Activated naive CD4-positive, alpha-beta T cell treated with anti-CD3 and anti-CD28 coated beads for 36 hours (primary cell): Measurements from ENCODE around the gene RAC3. TPM values are rescaled to one million over a fixed set of nuclear protein-coding genes. Genes with fewer than 3 reads are reported as not detected.
"Not testable (repeated sequence)": the region's sequence is repeated elsewhere in the genome, so short reads cannot be mapped to it uniquely, and the experiment has no call there.

Experiments used
- CTCF ChIA-PET: fragments of 350-600 bp; sonication (Branson Sonifier 250); formaldehyde crosslinking; loops from one replicate; lab custom pipeline; 2021; ENCODE audit warnings: antibody characterized with exemption; lab: Charles Lee
- DNase-seq: peaks from one replicate; pipeline ENCODE4 v3.0.0-alpha.2; 2020
- H3K27ac Mint-ChIP-seq: one replicate; pipeline ENCODE4 v1.8.0; 2021; ENCODE audit warnings: mild to moderate bottlenecking, mixed read lengths
- H3K27me3 Mint-ChIP-seq: one replicate; pipeline ENCODE4 v1.8.0; 2021; ENCODE audit warnings: low read depth, mixed read lengths
- H3K36me3 Mint-ChIP-seq: one replicate; pipeline ENCODE4 v1.8.0; 2021; ENCODE audit warnings: low read depth, mixed read lengths
- H3K4me1 Mint-ChIP-seq: one replicate; pipeline ENCODE4 v1.8.0; 2021; ENCODE audit warnings: low read depth, mixed read lengths
- H3K4me3 Mint-ChIP-seq: one replicate; pipeline ENCODE4 v1.8.0; 2021; ENCODE audit warnings: mild to moderate bottlenecking, moderate library complexity, mixed read lengths
- H3K9me3 Mint-ChIP-seq: one replicate; pipeline ENCODE4 v1.8.0; 2021; ENCODE audit warnings: mixed read lengths
- intact Hi-C: fragments of 100-400 bp; cut with micrococcal nuclease; formaldehyde crosslinking; loops from one replicate; pipeline ENCODE4 v1.15.1; 2023
- total RNA-seq, 2 experiments: library from RNA; stranded (reverse); gene quantifications; one replicate each; pipeline ENCODE4 v1.2.3, GENCODE V29; 2021

Gene RAC3
- total RNA-seq, 2 experiments from 2014 or later: 4.5 to 4.8 TPM

GRCh38 chr17:82035488-82035887 lies 4.0 kb downstream of the RAC3 start:
- Mint-ChIP-seq H3K4me3 (peak overlapping the region; percentile 85), H3K36me3 (peaks cover 2% of the 10 kb centered on the region), H3K4me1 (peaks cover 22% of the 10 kb centered on the region), H3K27ac (no peak overlapping the region), H3K9me3 (no peaks in the 10 kb centered on the region), H3K27me3 (no peaks in the 10 kb centered on the region)
- intact Hi-C loops: loop anchor here (10.0 kb wide), 1 partner anchor 319 kb away; the partner anchor contains the start of gene TEX19
- CTCF ChIA-PET: interaction anchor here (2.1 kb wide), 1 partner anchor 76 kb away, joined by 7 read pairs; no protein-coding TSS in a partner anchor
- DNase-seq: no peak

GRCh38 chr17:82035956-82036633 lies 4.6 kb downstream of the RAC3 start:
- no peak overlapping the region for H3K27ac Mint-ChIP-seq
- H3K27me3 Mint-ChIP-seq: no peaks in the 10 kb centered on the region
- CTCF ChIA-PET: interaction anchor here (1.6 to 2.1 kb wide), 2 partner anchors 14 to 77 kb away, joined by 3 to 7 read pairs; no protein-coding TSS in a partner anchor
- peaks cover 2% of the 10 kb centered on the region for H3K36me3 Mint-ChIP-seq
- no peaks in the 10 kb centered on the region for H3K9me3 Mint-ChIP-seq
- intact Hi-C loops: loop anchor here (10.0 kb wide), 1 partner anchor 319 kb away; the partner anchor contains the start of gene TEX19
- H3K4me3 Mint-ChIP-seq: peak overlapping the region; percentile 85
- DNase-seq: no peak
- H3K4me1 Mint-ChIP-seq: peaks cover 22% of the 10 kb centered on the region

GRCh38 chr17:82036634-82037091 lies 5.2 kb downstream of the RAC3 start:
- Mint-ChIP-seq H3K27ac (no peak overlapping the region), H3K36me3 (peaks cover 2% of the 10 kb centered on the region), H3K4me3 (peak overlapping the region; percentile 85), H3K4me1 (peaks cover 22% of the 10 kb centered on the region), H3K9me3 (no peaks in the 10 kb centered on the region), H3K27me3 (no peaks in the 10 kb centered on the region)
- no peak for DNase-seq
- intact Hi-C loops: loop anchor here (1.0 to 10.0 kb wide), 3 partner anchors 13 to 318 kb away; partner anchors contain the start of genes FASN, LRRC45 and TEX19
- CTCF ChIA-PET: interaction anchor here (1.6 kb wide), 1 partner anchor 15 kb away, joined by 3 read pairs; no protein-coding TSS in a partner anchor

GRCh38 chr17:82037092-82037888 lies 5.8 kb downstream of the RAC3 start, which contains the start of gene DCXR:
Gene DCXR, minus strand, starts transcription at chr17:82037697. Its CDS starts 15 bp downstream, at chr17:82037682.
- peak; percentile 96 for DNase-seq
- Mint-ChIP-seq H3K4me3 (peak within 1 kb of the TSS; percentile 85), H3K27ac (peak within 1 kb of the TSS; percentile 82), H3K9me3 (no peaks in the 10 kb centered on the region), H3K4me1 (peaks cover 22% of the 10 kb centered on the region), H3K27me3 (no peaks in the 10 kb centered on the region), H3K36me3 (peaks cover 2% of the 10 kb centered on the region)
- CTCF ChIA-PET: interaction anchor here (0.6 to 1.6 kb wide), 14 partner anchors 9 to 448 kb away, joined by 3 to 6 read pairs (median 4); partner anchors contain the start of genes CENPX and LRRC45
- intact Hi-C loops: loop anchor here (1.0 to 10.0 kb wide), 3 partner anchors 14 to 318 kb away; partner anchors contain the start of genes FASN, LRRC45 and TEX19

GRCh38 chr17:82037889-82038195 lies 6.4 kb downstream of the RAC3 start:
- CTCF ChIA-PET: interaction anchor here (0.6 to 1.6 kb wide), 14 partner anchors 9 to 448 kb away, joined by 3 to 6 read pairs (median 4); partner anchors contain the start of genes CENPX and LRRC45
- Mint-ChIP-seq H3K27ac (peak overlapping the region; percentile 82), H3K4me3 (peak overlapping the region; percentile 85), H3K36me3 (peaks cover 2% of the 10 kb centered on the region), H3K27me3 (no peaks in the 10 kb centered on the region), H3K9me3 (no peaks in the 10 kb centered on the region), H3K4me1 (peaks cover 22% of the 10 kb centered on the region)
- no peak for DNase-seq
- intact Hi-C loops: loop anchor here (1.0 to 10.0 kb wide), 3 partner anchors 15 to 317 kb away; partner anchors contain the start of genes FASN, LRRC45 and TEX19

- H3K4me3 Mint-ChIP-seq, DNase-seq, H3K27me3 Mint-ChIP-seq, H3K9me3 Mint-ChIP-seq, CTCF ChIA-PET, H3K36me3 Mint-ChIP-seq, H3K27ac Mint-ChIP-seq: not testable (repeated sequence)
- peaks cover 22% of the 10 kb centered on the region for H3K4me1 Mint-ChIP-seq
- intact Hi-C loops: loop anchor here (10.0 kb wide), 1 partner anchor 316 kb away; the partner anchor contains the start of gene TEX19
Observed at GRCh38 chr17:82038796-82039409, 7.4 kb downstream of the RAC3 start.

- intact Hi-C loops: loop anchor here (10.0 kb wide), 1 partner anchor 315 kb away; the partner anchor contains the start of gene TEX19
- no peak for DNase-seq
- no peak overlapping the region for H3K4me3 Mint-ChIP-seq
- peaks cover 2% of the 10 kb centered on the region for H3K36me3 Mint-ChIP-seq
- no peak overlapping the region for H3K27ac Mint-ChIP-seq
- H3K27me3 Mint-ChIP-seq: no peaks in the 10 kb centered on the region
- H3K4me1 Mint-ChIP-seq: peaks cover 22% of the 10 kb centered on the region
- H3K9me3 Mint-ChIP-seq: no peaks in the 10 kb centered on the region
- CTCF ChIA-PET: interaction anchor here (2.0 kb wide), 1 partner anchor 9 kb away, joined by 7 read pairs; the partner anchor contains the start of gene RAC3
Observed at GRCh38 chr17:82039695-82040299, 8.3 kb downstream of the RAC3 start.

- Mint-ChIP-seq H3K27ac (no peak overlapping the region), H3K4me1 (peaks cover 14% of the 10 kb centered on the region), H3K36me3 (no peaks in the 10 kb centered on the region), H3K27me3 (no peaks in the 10 kb centered on the region), H3K4me3 (no peak overlapping the region), H3K9me3 (no peaks in the 10 kb centered on the region)
- CTCF ChIA-PET: interaction anchor here (2.0 kb wide), 1 partner anchor 11 kb away, joined by 7 read pairs; the partner anchor contains the start of gene RAC3
- intact Hi-C loops: no loop called here
- DNase-seq: no peak
Observed at GRCh38 chr17:82041144-82041814, 9.8 kb downstream of the RAC3 start.

GRCh38 chr17:82042649-82043048 lies 11.2 kb downstream of the RAC3 start:
- CTCF ChIA-PET: interaction anchor here (0.6 kb wide), 1 partner anchor 12 kb away, joined by 3 read pairs; no protein-coding TSS in a partner anchor
- Mint-ChIP-seq H3K9me3 (no peaks in the 10 kb centered on the region), H3K27ac (no peak overlapping the region), H3K4me1 (peaks cover 10% of the 10 kb centered on the region), H3K36me3 (peaks cover 3% of the 10 kb centered on the region), H3K4me3 (no peak overlapping the region), H3K27me3 (no peaks in the 10 kb centered on the region)
- DNase-seq: no peak
- intact Hi-C loops: no loop called here

- no peak for DNase-seq
- no peaks in the 10 kb centered on the region for H3K27me3 Mint-ChIP-seq
- H3K36me3 Mint-ChIP-seq: peaks cover 3% of the 10 kb centered on the region
- CTCF ChIA-PET: interaction anchor here (0.6 kb wide), 2 partner anchors 13 to 70 kb away, joined by 3 to 4 read pairs; no protein-coding TSS in a partner anchor
- H3K4me1 Mint-ChIP-seq: peaks cover 5% of the 10 kb centered on the region
- no peaks in the 10 kb centered on the region for H3K9me3 Mint-ChIP-seq
- intact Hi-C loops: no loop called here
- no peak overlapping the region for H3K27ac Mint-ChIP-seq
- no peak overlapping the region for H3K4me3 Mint-ChIP-seq
Observed at GRCh38 chr17:82043507-82043906, 12.0 kb downstream of the RAC3 start.
